A549 (cell line): Measurements from ENCODE around the gene CTAG1B.
"Not testable (repeated sequence)": the region's sequence is repeated elsewhere in the genome, so short reads cannot be mapped to it uniquely, and the experiment has no call there.

Experiments
- RAD21 ChIP-seq, 2 experiments: fragments of >200 bp in 1 of 2; sonication (Bioruptor Twin) in 1 of 2; formaldehyde crosslinking in 1 of 2; IDR thresholded peaks in 1 of 2; conservative IDR thresholded peaks in 1 of 2; 2 replicates in 1 of 2; 3 replicates in 1 of 2; pipeline ENCODE4 v1.6.1; 2012 to 2018; ENCODE audit warnings: inconsistent platforms in 1 of 2
- TF ChIP-seq, protein P1 (sequence below): fragments of >200 bp; sonication (Bioruptor Twin); formaldehyde crosslinking; IDR thresholded peaks from 3 replicates; pipeline ENCODE4 v1.5.1; 2016

DNA sequence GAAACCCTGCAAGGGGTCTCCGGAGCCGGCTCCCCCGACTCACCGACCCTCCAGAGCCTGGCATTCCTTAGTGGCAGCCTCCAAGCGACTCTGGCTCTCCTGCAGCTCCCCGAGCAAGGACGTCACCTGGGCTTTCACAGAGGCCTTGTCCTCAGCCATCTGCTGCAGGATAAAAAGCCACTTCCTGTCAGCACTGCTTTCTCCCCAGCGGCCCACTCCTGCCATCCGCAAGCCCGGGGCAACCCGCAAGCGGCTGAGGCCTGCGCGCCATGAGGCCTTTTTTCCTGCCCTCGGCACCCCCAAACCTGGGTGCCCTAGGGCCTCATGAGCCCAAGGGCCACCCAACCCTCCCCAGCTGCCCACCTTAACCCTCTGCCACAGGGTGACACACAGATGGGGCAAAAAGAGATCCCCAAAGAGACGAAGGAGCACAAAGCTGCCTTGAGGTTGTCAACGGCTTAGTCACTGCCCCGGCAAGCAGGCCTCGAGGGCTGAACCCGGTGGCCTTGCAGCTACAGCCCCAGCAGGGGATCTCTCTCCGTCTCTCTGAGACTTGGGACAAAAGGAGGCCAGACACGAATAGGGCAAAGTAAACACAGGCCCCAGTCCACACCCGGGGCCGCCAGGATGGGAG is 26.8 kb upstream of the CTAG1B start:
- TF ChIP-seq RAD21 (conservative IDR thresholded peaks at IDR 0.05 in 1 of 2, IDR thresholded peaks at IDR 0.05 in 1 of 2), result not testable (repeated sequence)
- TF ChIP-seq, protein P1, sequence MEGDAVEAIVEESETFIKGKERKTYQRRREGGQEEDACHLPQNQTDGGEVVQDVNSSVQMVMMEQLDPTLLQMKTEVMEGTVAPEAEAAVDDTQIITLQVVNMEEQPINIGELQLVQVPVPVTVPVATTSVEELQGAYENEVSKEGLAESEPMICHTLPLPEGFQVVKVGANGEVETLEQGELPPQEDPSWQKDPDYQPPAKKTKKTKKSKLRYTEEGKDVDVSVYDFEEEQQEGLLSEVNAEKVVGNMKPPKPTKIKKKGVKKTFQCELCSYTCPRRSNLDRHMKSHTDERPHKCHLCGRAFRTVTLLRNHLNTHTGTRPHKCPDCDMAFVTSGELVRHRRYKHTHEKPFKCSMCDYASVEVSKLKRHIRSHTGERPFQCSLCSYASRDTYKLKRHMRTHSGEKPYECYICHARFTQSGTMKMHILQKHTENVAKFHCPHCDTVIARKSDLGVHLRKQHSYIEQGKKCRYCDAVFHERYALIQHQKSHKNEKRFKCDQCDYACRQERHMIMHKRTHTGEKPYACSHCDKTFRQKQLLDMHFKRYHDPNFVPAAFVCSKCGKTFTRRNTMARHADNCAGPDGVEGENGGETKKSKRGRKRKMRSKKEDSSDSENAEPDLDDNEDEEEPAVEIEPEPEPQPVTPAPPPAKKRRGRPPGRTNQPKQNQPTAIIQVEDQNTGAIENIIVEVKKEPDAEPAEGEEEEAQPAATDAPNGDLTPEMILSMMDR, result not testable (repeated sequence)
